ENCODE results near the gene FITM2.

DNA sequence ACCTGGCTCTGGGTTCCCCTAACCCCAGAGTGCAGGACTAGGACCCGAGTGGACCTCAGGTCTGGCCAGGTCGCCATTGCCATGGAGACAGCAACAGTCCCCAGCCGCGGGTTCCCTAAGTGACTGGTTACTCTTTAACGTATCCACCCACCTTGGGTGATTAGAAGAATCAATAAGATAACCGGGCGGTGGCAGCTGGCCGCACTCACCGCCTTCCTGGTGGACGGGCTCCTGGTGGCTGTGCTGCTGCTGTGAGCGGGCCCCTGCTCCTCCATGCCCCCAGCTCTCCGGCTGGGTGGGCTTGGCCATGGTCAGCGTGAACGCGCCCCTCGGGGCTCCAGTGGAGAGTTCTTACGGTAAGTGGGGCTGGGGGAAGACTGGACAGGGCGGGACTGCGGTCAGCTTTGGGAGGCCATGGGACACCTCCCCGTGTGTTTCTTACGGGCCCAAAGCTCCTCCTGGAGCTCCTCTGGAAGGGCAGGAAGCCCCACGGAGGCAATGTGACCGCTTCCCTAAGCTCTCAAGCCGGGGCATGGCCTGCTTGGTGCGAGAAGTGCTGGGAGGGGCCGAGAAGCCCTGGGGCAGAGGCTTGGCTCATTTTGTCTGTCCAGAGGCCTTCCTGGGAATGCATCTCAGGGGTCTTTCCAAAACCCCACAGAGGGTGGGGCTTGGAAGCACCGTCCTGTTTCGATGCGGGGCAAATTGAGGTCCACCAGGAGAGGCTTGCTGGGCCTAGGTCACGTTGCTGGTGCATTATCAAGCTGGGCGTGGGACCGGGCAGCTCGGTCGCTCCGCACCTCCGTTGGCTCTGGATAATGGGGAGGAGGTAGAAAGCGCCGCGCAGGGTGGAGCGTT, 44.7 kb upstream of the FITM2 start, which contains the start of gene HNF4A:
- no peak for TF ChIP-seq POLR2A (IDR thresholded peaks at IDR 0.05)
- no peak for TF ChIP-seq CTCF (IDR thresholded peaks at IDR 0.05)

All from upper lobe of left lung (tissue), 4 donors.